Gastroesophageal sphincter (tissue), 3 donors: ENCODE measurements around the gene NKAIN2.

Experiments
- CTCF ChIP-seq, 4 experiments: fragments of 200-600 bp in 2 of 4; fragments of 450-650 bp in 2 of 4; sonication (generic) in 1 of 4; IDR thresholded peaks; one replicate each; pipeline ENCODE4 v1.5.1; 2017 to 2019; ENCODE audit warnings: antibody characterized with exemption in 4 of 4, mild to moderate bottlenecking in 2 of 4, moderate library complexity in 2 of 4
- POLR2A ChIP-seq, 2 donors: fragments of 450-650 bp; IDR thresholded peaks; one replicate each; pipeline ENCODE4 v1.6.1; 2017; ENCODE audit warnings: antibody characterized with exemption in 2 of 2, mild to moderate bottlenecking in 2 of 2, moderate library complexity in 1 of 2
- POLR2AphosphoS5 ChIP-seq: sonication (generic); formaldehyde crosslinking; IDR thresholded peaks from one replicate; pipeline ENCODE4 v1.6.1; 2017; ENCODE audit warnings: antibody characterized with exemption

GRCh38 chr6:124433387-124434160, 629.9 kb downstream of the NKAIN2 start:
- TF ChIP-seq CTCF (IDR thresholded peaks at IDR 0.05): no peak
- TF ChIP-seq POLR2A (IDR thresholded peaks at IDR 0.05): no peak
- no peak for TF ChIP-seq POLR2AphosphoS5
